ENCODE results near the gene RARG.
A peak's percentile ranks its signal among the peaks of the same experiment; 100 is the strongest.

The RARG gene

DNA sequence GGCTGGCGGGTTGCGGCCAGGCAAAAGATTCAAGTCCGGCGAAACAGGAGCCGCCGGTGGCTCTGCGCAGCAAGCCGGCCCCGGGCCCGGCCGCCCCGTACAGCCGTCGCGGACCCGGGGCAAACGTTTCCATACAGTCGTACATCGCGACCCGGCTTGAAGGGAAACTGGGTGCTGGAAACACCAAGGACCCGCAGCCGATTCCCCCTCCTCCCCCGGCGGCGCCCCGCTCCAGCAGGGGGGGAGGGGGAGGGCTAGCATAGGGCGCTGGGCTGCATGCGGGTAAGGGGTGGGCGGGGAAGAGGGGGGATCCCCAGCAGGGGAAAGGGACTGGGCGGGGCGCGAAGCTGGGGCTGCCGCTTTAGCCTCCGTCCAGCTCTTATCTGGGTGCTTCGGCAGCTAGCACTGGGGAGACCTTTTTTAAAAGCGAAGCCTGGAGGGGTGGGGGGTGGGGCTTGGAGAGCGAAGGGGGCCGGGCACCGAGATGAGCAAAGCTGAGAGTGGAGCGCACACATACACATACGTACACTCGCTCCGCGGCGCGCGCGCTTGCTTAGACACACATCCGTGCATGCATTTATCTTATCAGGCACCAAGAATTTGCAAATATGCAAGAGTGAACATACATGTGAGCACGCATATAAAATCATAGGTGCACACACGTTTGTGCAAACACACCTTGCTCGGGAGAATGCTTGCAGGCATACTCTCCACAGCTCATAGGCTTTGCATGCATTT, 11.9 kb downstream of the RARG start:
- H4K8ac ChIP-seq (ENCODE audit: low read length) = peak overlapping the region; percentile 50
- H3K4me3 ChIP-seq (ENCODE audit: insufficient read depth in 1 of 2, low read depth in 1 of 2, low read length in 2 of 2) = peak overlapping the region; percentile 49 to 87
- H3K9me3 ChIP-seq (ENCODE audit: control insufficient read depth, low read length) = no peaks in the 10 kb centered on the region
- H3K9ac ChIP-seq (ENCODE audit: low read length) = peak overlapping the region; percentile 91
- H3K27ac ChIP-seq (ENCODE audit: low read length, poor library complexity, severe bottlenecking) = peak overlapping the region; percentile 52
- H3K36me3 ChIP-seq (ENCODE audit: control insufficient read depth in 1 of 2, insufficient read depth in 2 of 2, low read depth in 1 of 2, low read length in 2 of 2) = peaks cover 6 to 10% of the 10 kb centered on the region in 2 experiments
- peak overlapping the region; percentile 71 for H4K91ac ChIP-seq (ENCODE audit: low read length)
- H2BK120ac ChIP-seq (ENCODE audit: low read depth, low read length) = peak overlapping the region; percentile 62
- H3K14ac ChIP-seq (ENCODE audit: low read length in 2 of 2) = no peak overlapping the region
- H2BK12ac ChIP-seq (ENCODE audit: low read length in 2 of 2) = peak overlapping the region in 1 of 2 experiments; percentile 17
- peak overlapping the region; percentile 54 for H2BK15ac ChIP-seq (ENCODE audit: low read depth, poor library complexity, severe bottlenecking)
- peak overlapping the region; percentile 64 for H3K4me2 ChIP-seq (ENCODE audit: low read length, poor library complexity, severe bottlenecking)
- no peak overlapping the region for H2AFZ ChIP-seq (ENCODE audit: low read depth, low read length)
- H2AK5ac ChIP-seq (ENCODE audit: low read length, severe bottlenecking) = no peak overlapping the region
- peak overlapping the region; percentile 0 to 15 for H3K4ac ChIP-seq (ENCODE audit: low read depth in 1 of 2, low read length in 2 of 2)
- H3K18ac ChIP-seq (ENCODE audit: low read depth in 1 of 2, low read length in 2 of 2) = peak overlapping the region; percentile 6 to 37
- H2BK5ac ChIP-seq (ENCODE audit: low read depth, low read length, poor library complexity, severe bottlenecking) = no peak overlapping the region
- no peak overlapping the region for H3K23ac ChIP-seq (ENCODE audit: low read length in 2 of 2)
- no peaks in the 10 kb centered on the region for H3K27me3 ChIP-seq (ENCODE audit: control insufficient read depth in 1 of 2, insufficient read depth in 1 of 2, low read length in 2 of 2)
- H3K4me1 ChIP-seq (ENCODE audit: control insufficient read depth, insufficient read depth, low read depth, low read length) = peaks cover 37% of the 10 kb centered on the region
- under 1% methylated on average over 47 of the region's 53 CpGs for WGBS
- peak; percentile 91 for DNase-seq
- H3K79me1 ChIP-seq (replicated peaks; ENCODE audit: low read length, poor library complexity, severe bottlenecking) = peaks cover 11% of the 10 kb centered on the region

DNA sequence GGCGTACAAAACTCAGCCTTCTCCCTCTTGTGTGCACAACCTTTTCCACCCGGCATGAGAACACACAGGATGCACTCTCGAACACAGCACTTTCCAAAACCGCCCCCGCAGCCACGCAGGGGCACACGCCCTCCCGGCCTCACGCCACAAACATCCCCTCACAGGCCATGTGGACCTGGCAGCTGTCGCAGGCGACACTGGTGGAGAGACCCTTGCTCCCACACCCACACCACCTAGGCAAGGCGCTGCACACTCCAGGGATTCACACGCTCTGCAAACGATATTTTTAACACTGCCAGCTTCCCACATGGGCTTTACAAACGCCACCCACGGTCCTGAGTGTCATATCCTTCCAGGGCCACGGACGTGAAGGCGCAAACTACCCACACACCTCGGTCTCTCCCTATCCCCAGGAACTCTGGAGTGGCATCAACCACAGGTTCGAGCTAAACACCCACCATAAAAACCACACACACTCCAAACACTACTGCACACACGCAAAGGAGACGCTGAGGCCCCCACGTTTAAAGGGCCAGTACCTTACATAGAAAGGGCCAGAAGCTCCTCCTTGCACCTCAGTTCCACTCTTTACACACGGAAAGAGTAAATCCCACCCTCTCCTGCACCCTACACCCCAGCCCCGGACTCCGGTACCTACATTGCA, 12.6 kb downstream of the RARG start:
- Histone ChIP-seq H3K14ac (ENCODE audit: low read length in 2 of 2) (peak overlapping the region in 1 of 2 experiments; percentile 14), H2BK12ac (ENCODE audit: low read length in 2 of 2) (peak overlapping the region; percentile 19 to 28), H2BK15ac (ENCODE audit: low read depth, poor library complexity, severe bottlenecking) (peak overlapping the region; percentile 54), H3K23ac (ENCODE audit: low read length in 2 of 2) (peak overlapping the region in 1 of 2 experiments; percentile 8), H2AFZ (ENCODE audit: low read depth, low read length) (no peak overlapping the region), H3K4me1 (ENCODE audit: control insufficient read depth, insufficient read depth, low read depth, low read length) (peaks cover 34% of the 10 kb centered on the region), H3K27ac (ENCODE audit: low read length, poor library complexity, severe bottlenecking) (no peak overlapping the region), H4K8ac (ENCODE audit: low read length) (peak overlapping the region; percentile 27), H3K36me3 (ENCODE audit: control insufficient read depth in 1 of 2, insufficient read depth in 2 of 2, low read depth in 1 of 2, low read length in 2 of 2) (peaks cover 13 to 16% of the 10 kb centered on the region in 2 experiments), H2BK120ac (ENCODE audit: low read depth, low read length) (no peak overlapping the region), H3K4me2 (ENCODE audit: low read length, poor library complexity, severe bottlenecking) (peak overlapping the region; percentile 64), H2AK5ac (ENCODE audit: low read length, severe bottlenecking) (no peak overlapping the region), H4K91ac (ENCODE audit: low read length) (peak overlapping the region; percentile 97), H3K18ac (ENCODE audit: low read depth in 1 of 2, low read length in 2 of 2) (peak overlapping the region; percentile 41 to 59), H3K9ac (ENCODE audit: low read length) (peak overlapping the region; percentile 91), H3K4ac (ENCODE audit: low read depth in 1 of 2, low read length in 2 of 2) (peak overlapping the region; percentile 15 to 33), H3K9me3 (ENCODE audit: control insufficient read depth, low read length) (no peaks in the 10 kb centered on the region), H3K4me3 (ENCODE audit: insufficient read depth in 1 of 2, low read depth in 1 of 2, low read length in 2 of 2) (peak overlapping the region; percentile 49 to 87), H3K27me3 (ENCODE audit: control insufficient read depth in 1 of 2, insufficient read depth in 1 of 2, low read length in 2 of 2) (no peaks in the 10 kb centered on the region), H2BK5ac (ENCODE audit: low read depth, low read length, poor library complexity, severe bottlenecking) (no peak overlapping the region), H3K79me1 (replicated peaks; ENCODE audit: low read length, poor library complexity, severe bottlenecking) (peaks cover 11% of the 10 kb centered on the region)
- peak; percentile 88 for DNase-seq
- under 1% methylated on average over 27 of the region's 27 CpGs for WGBS

DNA sequence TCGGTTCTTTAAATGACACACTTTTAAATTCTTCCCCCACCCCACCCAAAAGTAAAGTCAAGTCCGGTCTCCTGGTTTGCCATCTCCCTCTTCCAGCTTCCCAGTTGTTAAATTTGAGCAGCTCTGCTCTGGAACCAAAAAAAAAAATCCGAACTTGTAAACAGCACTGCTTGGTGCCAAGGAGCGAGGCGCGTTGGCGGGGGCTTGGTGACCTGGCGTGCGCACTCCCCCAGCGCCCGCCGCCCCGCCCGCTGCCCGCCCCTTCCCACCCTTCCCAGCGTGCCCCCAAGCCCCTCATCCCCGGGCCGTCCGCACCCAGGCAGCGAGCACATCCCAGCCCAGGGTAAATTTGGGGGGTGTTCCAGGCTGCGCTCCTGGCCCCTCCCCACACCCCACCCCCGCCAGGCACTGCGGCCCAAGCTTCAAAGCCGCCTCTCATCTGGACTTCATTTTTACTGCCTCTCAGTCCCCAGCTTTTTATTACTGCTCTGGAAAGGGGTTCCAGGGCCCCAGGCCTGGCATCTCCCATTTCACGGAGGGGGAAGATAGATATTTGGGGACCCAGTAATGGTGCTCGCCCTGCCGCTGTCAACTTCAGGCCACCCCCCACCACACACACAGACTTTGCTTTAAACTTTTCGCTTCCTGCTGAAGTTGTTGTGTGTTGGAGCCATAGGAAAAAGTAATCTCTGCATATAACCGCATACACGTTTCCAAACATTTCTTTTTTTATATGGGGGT, 13.3 kb downstream of the RARG start:
- H3K4me2 ChIP-seq (ENCODE audit: low read length, poor library complexity, severe bottlenecking) = peak overlapping the region; percentile 64
- no peak overlapping the region for H2BK5ac ChIP-seq (ENCODE audit: low read depth, low read length, poor library complexity, severe bottlenecking)
- DNase-seq = no peak
- H3K23ac ChIP-seq (ENCODE audit: low read length in 2 of 2) = no peak overlapping the region
- peak overlapping the region; percentile 69 to 71 for H3K4ac ChIP-seq (ENCODE audit: low read depth in 1 of 2, low read length in 2 of 2)
- H3K27me3 ChIP-seq (ENCODE audit: control insufficient read depth in 1 of 2, insufficient read depth in 1 of 2, low read length in 2 of 2) = no peaks in the 10 kb centered on the region
- no peak overlapping the region for H3K27ac ChIP-seq (ENCODE audit: low read length, poor library complexity, severe bottlenecking)
- H4K91ac ChIP-seq (ENCODE audit: low read length) = peak overlapping the region; percentile 40
- H3K36me3 ChIP-seq (ENCODE audit: control insufficient read depth in 1 of 2, insufficient read depth in 2 of 2, low read depth in 1 of 2, low read length in 2 of 2) = peaks cover 21 to 23% of the 10 kb centered on the region in 2 experiments
- H2BK15ac ChIP-seq (ENCODE audit: low read depth, poor library complexity, severe bottlenecking) = no peak overlapping the region
- peaks cover 30% of the 10 kb centered on the region for H3K4me1 ChIP-seq (ENCODE audit: control insufficient read depth, insufficient read depth, low read depth, low read length)
- H2AFZ ChIP-seq (ENCODE audit: low read depth, low read length) = no peak overlapping the region
- H3K79me1 ChIP-seq (replicated peaks; ENCODE audit: low read length, poor library complexity, severe bottlenecking) = peaks cover 11% of the 10 kb centered on the region
- peak overlapping the region in 1 of 2 experiments; percentile 16 for H3K18ac ChIP-seq (ENCODE audit: low read depth in 1 of 2, low read length in 2 of 2)
- 6% methylated on average over 19 of the region's 30 CpGs for WGBS
- H3K14ac ChIP-seq (ENCODE audit: low read length in 2 of 2) = no peak overlapping the region
- no peak overlapping the region for H2BK12ac ChIP-seq (ENCODE audit: low read length in 2 of 2)
- H3K9me3 ChIP-seq (ENCODE audit: control insufficient read depth, low read length) = no peaks in the 10 kb centered on the region
- no peak overlapping the region for H2AK5ac ChIP-seq (ENCODE audit: low read length, severe bottlenecking)
- H3K9ac ChIP-seq (ENCODE audit: low read length) = peak overlapping the region; percentile 91
- H3K4me3 ChIP-seq (ENCODE audit: insufficient read depth in 1 of 2, low read depth in 1 of 2, low read length in 2 of 2) = peak overlapping the region in 1 of 2 experiments; percentile 87
- peak overlapping the region; percentile 9 for H2BK120ac ChIP-seq (ENCODE audit: low read depth, low read length)
- H4K8ac ChIP-seq (ENCODE audit: low read length) = peak overlapping the region; percentile 56

All from mesenchymal stem cell (in vitro differentiated cells and primary cell).